Stimulated activated CD8-positive, alpha-beta memory T cell treated with anti-CD3 and anti-CD28 coated beads, Interleukin-4, amount 100 ng/mL, for 4 hours (primary cell): Measurements from ENCODE around the gene NUBPL.
"Not testable (repeated sequence)": the region's sequence is repeated elsewhere in the genome, so short reads cannot be mapped to it uniquely, and the experiment has no call there.

ENCODE experiments used
- DNase-seq, 2 donors: peaks; one replicate each; pipeline ENCODE4 v3.0.0-alpha.2; 2020; ENCODE audit warnings: low read depth in 2 of 2, low spot score in 1 of 2

NUBPL gene

GRCh38 chr14:31876741-31877140 is 315.5 kb downstream of the NUBPL start:
- DNase-seq, result no peak

- no peak for DNase-seq
These were observed 316.1 kb downstream of the NUBPL start for GRCh38 chr14:31877255-31877798.

- DNase-seq, result no peak
These were observed 318.6 kb downstream of the NUBPL start for GRCh38 chr14:31879661-31880348.

- no peak for DNase-seq
These were observed 319.7 kb downstream of the NUBPL start for GRCh38 chr14:31880935-31881334.

GRCh38 chr14:31881531-31882310 is 320.5 kb downstream of the NUBPL start:
- no peak for DNase-seq

- DNase-seq, result no peak
These were observed 323.0 kb downstream of the NUBPL start for GRCh38 chr14:31884238-31884637.

GRCh38 chr14:31884776-31885379 is 323.7 kb downstream of the NUBPL start:
- DNase-seq, result no peak

- no peak for DNase-seq
These were observed 325.1 kb downstream of the NUBPL start for GRCh38 chr14:31886156-31886835.

GRCh38 chr14:31887929-31888580 is 326.9 kb downstream of the NUBPL start:
- no peak for DNase-seq

GRCh38 chr14:31889297-31889696 is 328.1 kb downstream of the NUBPL start:
- DNase-seq, result no peak

GRCh38 chr14:31890202-31890601 is 329.0 kb downstream of the NUBPL start:
- not testable (repeated sequence) for DNase-seq

GRCh38 chr14:31893221-31893757 is 332.1 kb downstream of the NUBPL start:
- DNase-seq, result no peak

GRCh38 chr14:31894351-31894750 is 333.1 kb downstream of the NUBPL start:
- DNase-seq, result no peak

GRCh38 chr14:31895206-31895605 is 334.0 kb downstream of the NUBPL start:
- DNase-seq, result no peak

GRCh38 chr14:31895646-31896045 is 334.4 kb downstream of the NUBPL start:
- no peak for DNase-seq

- no peak for DNase-seq
These were observed 336.5 kb downstream of the NUBPL start for GRCh38 chr14:31897581-31898186.

- no peak for DNase-seq
These were observed 337.8 kb downstream of the NUBPL start for GRCh38 chr14:31898838-31899528.

- DNase-seq, result no peak
These were observed 340.8 kb downstream of the NUBPL start for GRCh38 chr14:31902002-31902401.

- no peak for DNase-seq
These were observed 341.9 kb downstream of the NUBPL start for GRCh38 chr14:31902945-31903646.
